ENCODE results near the gene LNPK. TPM values are rescaled to one million over a fixed set of nuclear protein-coding genes. Genes with fewer than 3 reads are reported as not detected.

Gene LNPK
- total RNA-seq, 1 donor from 2014 or later, result 36.1 TPM

- H3F3A ChIP-seq (ENCODE audit: low read depth), result no peaks in the 10 kb centered on the region
- peaks cover 5% of the 10 kb centered on the region for H3K4me1 ChIP-seq
- H3K79me2 ChIP-seq (ENCODE audit: low read depth), result no peaks in the 10 kb centered on the region
- H3K9me3 ChIP-seq (ENCODE audit: low read depth), result no peaks in the 10 kb centered on the region
- Mint-ChIP-seq H3K4me1 (peaks cover 12% of the 10 kb centered on the region), H3K9me3 (no peaks in the 10 kb centered on the region), H3K27ac (no peak overlapping the region), H3K4me3 (no peak overlapping the region), H3K36me3 (no peaks in the 10 kb centered on the region), H3K27me3 (ENCODE audit: insufficient read depth, low read depth) (no peaks in the 10 kb centered on the region)
- no peaks in the 10 kb centered on the region for H3K27me3 ChIP-seq
- no peak overlapping the region for H2AFZ ChIP-seq (replicated peaks)
- H3K4me3 ChIP-seq, result no peak overlapping the region
- no peak overlapping the region for H3K9ac ChIP-seq
- DNase-seq (ENCODE audit: low spot score), result no peak
- TF ChIP-seq EZH2phosphoT487 (IDR thresholded peaks at IDR 0.05) (no peak), EZH2 (IDR thresholded peaks at IDR 0.05) (no peak)
- TF ChIP-seq, protein P1, sequence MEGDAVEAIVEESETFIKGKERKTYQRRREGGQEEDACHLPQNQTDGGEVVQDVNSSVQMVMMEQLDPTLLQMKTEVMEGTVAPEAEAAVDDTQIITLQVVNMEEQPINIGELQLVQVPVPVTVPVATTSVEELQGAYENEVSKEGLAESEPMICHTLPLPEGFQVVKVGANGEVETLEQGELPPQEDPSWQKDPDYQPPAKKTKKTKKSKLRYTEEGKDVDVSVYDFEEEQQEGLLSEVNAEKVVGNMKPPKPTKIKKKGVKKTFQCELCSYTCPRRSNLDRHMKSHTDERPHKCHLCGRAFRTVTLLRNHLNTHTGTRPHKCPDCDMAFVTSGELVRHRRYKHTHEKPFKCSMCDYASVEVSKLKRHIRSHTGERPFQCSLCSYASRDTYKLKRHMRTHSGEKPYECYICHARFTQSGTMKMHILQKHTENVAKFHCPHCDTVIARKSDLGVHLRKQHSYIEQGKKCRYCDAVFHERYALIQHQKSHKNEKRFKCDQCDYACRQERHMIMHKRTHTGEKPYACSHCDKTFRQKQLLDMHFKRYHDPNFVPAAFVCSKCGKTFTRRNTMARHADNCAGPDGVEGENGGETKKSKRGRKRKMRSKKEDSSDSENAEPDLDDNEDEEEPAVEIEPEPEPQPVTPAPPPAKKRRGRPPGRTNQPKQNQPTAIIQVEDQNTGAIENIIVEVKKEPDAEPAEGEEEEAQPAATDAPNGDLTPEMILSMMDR (IDR thresholded peaks at IDR 0.05), result no peak
- H3K4me2 ChIP-seq, result no peak overlapping the region
- H3K27ac ChIP-seq, result no peak overlapping the region
- no peaks in the 10 kb centered on the region for H4K20me1 ChIP-seq (ENCODE audit: low read depth)
- H3K36me3 ChIP-seq, result no peaks in the 10 kb centered on the region
These were observed 111.3 kb downstream of the LNPK start for GRCh38 chr2:175890636-175891242.

GRCh38 chr2:175889701-175890302 lies 112.3 kb downstream of the LNPK start:
- no peak overlapping the region for H3K4me3 ChIP-seq
- H3F3A ChIP-seq (ENCODE audit: low read depth), result peaks cover 6% of the 10 kb centered on the region
- peaks cover 12% of the 10 kb centered on the region for H3K4me1 ChIP-seq

GRCh38 chr2:175887776-175888175 lies 114.3 kb downstream of the LNPK start:
- Histone ChIP-seq H3F3A (ENCODE audit: low read depth) (peaks cover 7% of the 10 kb centered on the region), H3K36me3 (no peaks in the 10 kb centered on the region), H3K4me1 (peaks cover 19% of the 10 kb centered on the region), H3K27me3 (no peaks in the 10 kb centered on the region), H3K4me3 (no peak overlapping the region), H3K4me2 (no peak overlapping the region), H2AFZ (replicated peaks) (no peak overlapping the region), H3K79me2 (ENCODE audit: low read depth) (no peaks in the 10 kb centered on the region), H3K9me3 (ENCODE audit: low read depth) (no peaks in the 10 kb centered on the region), H3K9ac (no peak overlapping the region), H4K20me1 (ENCODE audit: low read depth) (no peaks in the 10 kb centered on the region), H3K27ac (no peak overlapping the region)
- no peaks in the 10 kb centered on the region for H3K9me3 Mint-ChIP-seq
- no peak overlapping the region for H3K4me3 Mint-ChIP-seq
- no peak for TF ChIP-seq EZH2phosphoT487 (IDR thresholded peaks at IDR 0.05)
- TF ChIP-seq, protein P1 (IDR thresholded peaks at IDR 0.05), result no peak
- no peak for TF ChIP-seq EZH2 (IDR thresholded peaks at IDR 0.05)
- no peak overlapping the region for H3K27ac Mint-ChIP-seq
- H3K4me1 Mint-ChIP-seq, result peaks cover 20% of the 10 kb centered on the region
- DNase-seq (ENCODE audit: low spot score), result no peak
- H3K36me3 Mint-ChIP-seq, result no peaks in the 10 kb centered on the region
- no peaks in the 10 kb centered on the region for H3K27me3 Mint-ChIP-seq (ENCODE audit: insufficient read depth, low read depth)

More at GRCh38 chr2:175889701-175890302, 112.3 kb downstream of the LNPK start:
- H3K27me3 Mint-ChIP-seq (ENCODE audit: insufficient read depth, low read depth), result no peaks in the 10 kb centered on the region
- H3K4me2 ChIP-seq, result no peak overlapping the region
- H2AFZ ChIP-seq (replicated peaks), result no peak overlapping the region
- H4K20me1 ChIP-seq (ENCODE audit: low read depth), result no peaks in the 10 kb centered on the region
- no peaks in the 10 kb centered on the region for H3K27me3 ChIP-seq
- no peak overlapping the region for H3K27ac Mint-ChIP-seq
- H3K36me3 ChIP-seq, result no peaks in the 10 kb centered on the region
- H3K36me3 Mint-ChIP-seq, result no peaks in the 10 kb centered on the region
- H3K79me2 ChIP-seq (ENCODE audit: low read depth), result no peaks in the 10 kb centered on the region
- H3K4me1 Mint-ChIP-seq, result peaks cover 16% of the 10 kb centered on the region
- no peak for DNase-seq (ENCODE audit: low spot score)
- H3K9me3 Mint-ChIP-seq, result no peaks in the 10 kb centered on the region
- no peak overlapping the region for H3K9ac ChIP-seq
- H3K4me3 Mint-ChIP-seq, result no peak overlapping the region
- no peak overlapping the region for H3K27ac ChIP-seq
- TF ChIP-seq EZH2 (IDR thresholded peaks at IDR 0.05) (no peak), EZH2phosphoT487 (IDR thresholded peaks at IDR 0.05) (no peak)
- TF ChIP-seq, protein P1 (IDR thresholded peaks at IDR 0.05), result no peak
- no peaks in the 10 kb centered on the region for H3K9me3 ChIP-seq (ENCODE audit: low read depth)
